Trophoblast cell (in vitro differentiated cells and primary cell): ENCODE results near the gene HSPA1L.
A peak's percentile ranks its signal among the peaks of the same experiment; 100 is the strongest.

Source experiments
- DNase-seq, 2 donors: peaks; one replicate each; pipeline ENCODE4 v3.0.0-alpha.2; 2016
- H2AFZ ChIP-seq: 2 replicates; pipeline ENCODE4 v1.6.1; 2013; ENCODE audit warnings: low read length, moderate library complexity, mild to moderate bottlenecking; ENCODE audit not compliant: insufficient read depth, poor library complexity
- H2AK5ac ChIP-seq: 2 replicates; pipeline ENCODE4 v1.6.1; 2013; ENCODE audit warnings: mild to moderate bottlenecking, low read length
- H2BK120ac ChIP-seq: 2 replicates; pipeline ENCODE4 v1.6.1; 2013; ENCODE audit warnings: low read length, mild to moderate bottlenecking, moderate library complexity; ENCODE audit not compliant: insufficient read depth, poor library complexity
- H2BK12ac ChIP-seq: 2 replicates; pipeline ENCODE4 v1.6.1; 2013; ENCODE audit warnings: mild to moderate bottlenecking, low read length, moderate library complexity
- H2BK5ac ChIP-seq: 2 replicates; pipeline ENCODE4 v1.6.1; 2013; ENCODE audit warnings: low read length, low read depth, moderate library complexity, mild to moderate bottlenecking; ENCODE audit not compliant: poor library complexity
- H3K14ac ChIP-seq: 2 replicates; pipeline ENCODE4 v1.6.1; 2013; ENCODE audit warnings: mild to moderate bottlenecking, low read length
- H3K18ac ChIP-seq: 2 replicates; pipeline ENCODE4 v1.6.1; 2013; ENCODE audit warnings: mild to moderate bottlenecking, low read length
- H3K23ac ChIP-seq: 2 replicates; pipeline ENCODE4 v1.6.1; 2013; ENCODE audit warnings: low read length
- H3K27ac ChIP-seq: 2 replicates; pipeline ENCODE4 v1.5.1; 2013; ENCODE audit warnings: low read depth, mild to moderate bottlenecking, inconsistent platforms, low read length, moderate library complexity
- H3K27me3 ChIP-seq: 2 replicates; pipeline ENCODE4 v1.6.1; 2013; ENCODE audit warnings: inconsistent platforms, mild to moderate bottlenecking, low read length, moderate library complexity; ENCODE audit not compliant: insufficient read depth
- H3K36me3 ChIP-seq, 2 experiments: 1 replicate in 1 of 2; 2 replicates in 1 of 2; pipeline ENCODE4 v1.6.1; 2013; ENCODE audit warnings: low read length in 2 of 2, mild to moderate bottlenecking in 2 of 2, moderate library complexity in 1 of 2; ENCODE audit not compliant: insufficient read depth in 2 of 2, control insufficient read depth in 1 of 2
- H3K4ac ChIP-seq: 2 replicates; pipeline ENCODE4 v1.6.1; 2013; ENCODE audit warnings: low read depth, mild to moderate bottlenecking, low read length, moderate library complexity
- H3K4me1 ChIP-seq, 2 experiments: 1 replicate in 1 of 2; 2 replicates in 1 of 2; pipeline ENCODE4 v1.6.1; 2013; ENCODE audit warnings: low read length in 2 of 2, mild to moderate bottlenecking in 2 of 2, moderate library complexity in 1 of 2; ENCODE audit not compliant: insufficient read depth in 2 of 2, control insufficient read depth in 1 of 2
- H3K4me2 ChIP-seq: 2 replicates; pipeline ENCODE4 v1.6.1; 2013; ENCODE audit warnings: inconsistent platforms, mild to moderate bottlenecking, low read length, moderate library complexity
- H3K4me3 ChIP-seq: 2 replicates; pipeline ENCODE4 v1.5.1; 2013; ENCODE audit warnings: mild to moderate bottlenecking, low read depth, low read length, inconsistent platforms
- H3K79me1 ChIP-seq: one replicate; pipeline ENCODE4 v1.6.1; 2013; ENCODE audit warnings: low read length
- H3K79me2 ChIP-seq: 2 replicates; pipeline ENCODE4 v1.6.1; 2013; ENCODE audit warnings: low read length, mild to moderate bottlenecking; ENCODE audit not compliant: control insufficient read depth, insufficient read depth, poor library complexity
- H3K9ac ChIP-seq: 2 replicates; pipeline ENCODE4 v1.6.1; 2013; ENCODE audit warnings: mild to moderate bottlenecking, low read length
- H3K9me3 ChIP-seq: 2 replicates; pipeline ENCODE4 v1.6.1; 2013; ENCODE audit warnings: low read depth, mild to moderate bottlenecking, control low read depth, inconsistent platforms, low read length; ENCODE audit not compliant: insufficient read depth
- H4K12ac ChIP-seq: 2 replicates; pipeline ENCODE4 v1.6.1; 2013; ENCODE audit warnings: low read depth, mild to moderate bottlenecking, low read length, moderate library complexity
- H4K8ac ChIP-seq: 2 replicates; pipeline ENCODE4 v1.6.1; 2013; ENCODE audit warnings: low read depth, mild to moderate bottlenecking, low read length, moderate library complexity
- H4K91ac ChIP-seq: one replicate; pipeline ENCODE4 v1.6.1; 2013; ENCODE audit warnings: low read depth, mild to moderate bottlenecking, low read length, moderate library complexity
- WGBS: extraction: QIAGEN DNeasy Blood & Tissue Kit; methylation state at CpG from one replicate; pipeline ENCODE4 v1.1.7; 2013; ENCODE audit warnings: missing lambda C conversion rate; ENCODE audit not compliant: insufficient read length, insufficient coverage; ENCODE audit errors: extremely low coverage; 5-methylcytosine and 5-hydroxymethylcytosine counted together

HSPA1L gene

DNA sequence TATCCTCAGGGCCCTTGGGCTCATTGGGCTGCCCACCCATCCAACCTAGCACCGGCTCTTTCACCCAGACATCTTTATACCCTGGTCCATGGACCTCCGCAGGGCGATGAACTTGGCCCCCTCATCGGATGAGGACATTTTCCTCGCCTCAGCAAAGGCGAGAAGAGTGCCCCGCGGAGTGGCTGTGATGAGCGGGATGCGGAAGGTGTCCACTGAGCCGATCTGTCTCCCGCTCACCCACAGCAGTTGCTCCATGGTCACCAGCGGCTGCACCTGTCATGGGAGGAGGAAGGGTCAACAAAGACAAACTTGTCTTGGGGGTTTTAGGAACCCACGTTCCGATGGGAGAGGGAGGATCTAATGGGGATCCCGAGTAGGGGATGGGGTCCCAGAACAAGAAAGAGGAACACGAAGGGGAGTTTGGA lies 46.8 kb upstream of the HSPA1L start:
- peak overlapping the region; percentile 94 for H3K4me2 ChIP-seq
- no peak overlapping the region for H2BK12ac ChIP-seq
- H2BK120ac ChIP-seq, result peak overlapping the region; percentile 77
- peak overlapping the region; percentile 85 for H2BK5ac ChIP-seq
- no peak overlapping the region for H3K23ac ChIP-seq
- no peak overlapping the region for H3K27ac ChIP-seq
- H3K18ac ChIP-seq, result peak overlapping the region; percentile 80
- peak overlapping the region; percentile 79 for H3K4me3 ChIP-seq
- peak overlapping the region; percentile 67 for H4K8ac ChIP-seq
- no peaks in the 10 kb centered on the region for H3K9me3 ChIP-seq
- H3K4me1 ChIP-seq, result peaks cover 10 to 18% of the 10 kb centered on the region in 2 experiments
- no CpG with 5 or more reads among the region's 17 CpGs for WGBS
- H3K79me1 ChIP-seq, result peaks cover 8% of the 10 kb centered on the region
- peak overlapping the region; percentile 89 for H3K14ac ChIP-seq
- H3K79me2 ChIP-seq, result peaks cover 6% of the 10 kb centered on the region
- no peaks in the 10 kb centered on the region for H3K27me3 ChIP-seq
- H2AK5ac ChIP-seq, result peak overlapping the region; percentile 64
- H3K4ac ChIP-seq, result peak overlapping the region; percentile 82
- H4K12ac ChIP-seq, result no peak overlapping the region
- DNase-seq, result no peak
- H3K36me3 ChIP-seq, result peaks cover 25 to 32% of the 10 kb centered on the region in 2 experiments
- peak overlapping the region; percentile 89 for H2AFZ ChIP-seq
- H4K91ac ChIP-seq, result peak overlapping the region; percentile 59
- peak overlapping the region; percentile 57 for H3K9ac ChIP-seq

DNA sequence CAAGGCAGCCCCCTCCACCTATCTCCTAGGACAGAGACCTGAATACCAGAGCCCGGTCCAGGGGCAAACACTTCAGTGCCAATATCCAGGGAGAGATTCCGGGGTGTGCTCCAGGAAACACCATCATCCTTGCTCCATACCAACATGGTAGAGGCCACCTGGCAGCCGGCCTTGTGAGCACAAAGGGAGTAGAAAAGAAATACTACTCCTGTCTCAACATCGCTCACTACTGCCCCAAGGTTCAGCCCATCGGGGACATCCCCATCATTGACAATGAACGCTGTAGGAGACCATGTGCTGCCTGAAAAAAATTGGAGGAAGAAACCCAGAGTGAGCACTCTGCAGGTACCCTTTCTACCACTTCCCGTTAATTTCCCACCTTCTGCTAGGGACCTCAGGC lies 46.1 kb upstream of the HSPA1L start:
- Histone ChIP-seq H3K9ac (no peak overlapping the region), H3K14ac (no peak overlapping the region), H3K27ac (no peak overlapping the region), H3K36me3 (peaks cover 25 to 32% of the 10 kb centered on the region in 2 experiments), H3K4me3 (no peak overlapping the region), H2BK120ac (no peak overlapping the region), H2BK5ac (no peak overlapping the region), H4K91ac (no peak overlapping the region), H2AFZ (no peak overlapping the region), H3K9me3 (no peaks in the 10 kb centered on the region), H3K79me2 (peaks cover 6% of the 10 kb centered on the region), H3K27me3 (no peaks in the 10 kb centered on the region), H3K79me1 (peaks cover 8% of the 10 kb centered on the region), H3K4me1 (peaks cover 10 to 18% of the 10 kb centered on the region in 2 experiments), H3K4me2 (no peak overlapping the region), H4K8ac (no peak overlapping the region), H2BK12ac (no peak overlapping the region), H3K4ac (no peak overlapping the region), H3K18ac (no peak overlapping the region), H3K23ac (no peak overlapping the region), H2AK5ac (no peak overlapping the region), H4K12ac (no peak overlapping the region)
- DNase-seq, result no peak
- no CpG with 5 or more reads among the region's 7 CpGs for WGBS

DNA sequence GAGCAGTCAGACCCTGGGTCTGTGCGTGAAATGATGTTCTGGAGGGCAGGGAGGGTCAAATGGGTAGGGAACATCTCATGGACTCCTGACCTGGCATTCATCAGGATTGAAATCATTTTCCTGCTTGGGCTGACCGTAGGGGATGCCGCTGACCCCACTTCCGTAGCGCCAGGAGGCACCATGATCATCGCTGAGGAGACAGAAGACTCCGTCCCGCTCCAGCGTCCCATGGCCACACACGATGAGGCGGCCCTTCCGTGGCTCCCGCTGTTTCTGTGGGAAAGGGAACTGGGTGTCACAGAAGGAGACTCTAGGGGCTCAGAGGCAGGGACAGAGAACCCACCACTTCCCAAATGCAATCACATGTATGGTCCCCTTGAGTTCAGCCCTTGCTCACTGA lies 45.3 kb upstream of the HSPA1L start:
- Histone ChIP-seq H3K79me1 (peaks cover 8% of the 10 kb centered on the region), H2AK5ac (no peak overlapping the region), H2BK12ac (no peak overlapping the region), H3K79me2 (peaks cover 6% of the 10 kb centered on the region), H4K91ac (no peak overlapping the region), H2BK5ac (no peak overlapping the region), H4K8ac (no peak overlapping the region), H3K27me3 (no peaks in the 10 kb centered on the region), H3K23ac (no peak overlapping the region), H3K9me3 (no peaks in the 10 kb centered on the region), H3K4me1 (peaks cover 10 to 14% of the 10 kb centered on the region in 2 experiments), H2AFZ (no peak overlapping the region), H3K18ac (no peak overlapping the region), H3K9ac (no peak overlapping the region), H3K27ac (no peak overlapping the region), H4K12ac (no peak overlapping the region), H2BK120ac (no peak overlapping the region), H3K4me2 (no peak overlapping the region), H3K36me3 (peaks cover 25 to 32% of the 10 kb centered on the region in 2 experiments), H3K4me3 (no peak overlapping the region), H3K14ac (no peak overlapping the region), H3K4ac (no peak overlapping the region)
- no CpG with 5 or more reads among the region's 13 CpGs for WGBS
- no peak for DNase-seq

DNA sequence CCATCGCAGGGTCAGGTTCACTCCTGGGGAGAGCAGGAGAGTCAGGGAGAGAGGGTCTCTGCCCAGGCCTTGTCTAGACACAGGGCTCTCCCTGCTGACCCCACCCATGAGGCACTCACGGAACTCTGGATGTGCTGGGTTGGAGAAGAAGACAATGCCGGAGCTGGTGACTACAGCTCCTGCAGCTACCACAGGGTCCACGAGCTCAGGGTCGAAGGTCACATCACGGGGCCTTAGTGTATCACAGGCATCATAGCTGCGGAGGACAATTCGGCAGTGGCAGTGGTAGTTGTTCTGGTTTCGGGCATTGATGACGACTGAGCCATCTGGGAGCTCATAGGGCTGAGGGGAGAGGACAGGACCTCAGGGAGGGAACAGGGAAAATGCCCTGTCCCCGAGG lies 44.8 kb upstream of the HSPA1L start:
- WGBS, result no CpG with 5 or more reads among the region's 11 CpGs
- H4K91ac ChIP-seq, result no peak overlapping the region
- H3K9ac ChIP-seq, result no peak overlapping the region
- no peak overlapping the region for H2BK120ac ChIP-seq
- H4K8ac ChIP-seq, result no peak overlapping the region
- no peak overlapping the region for H3K18ac ChIP-seq
- no peaks in the 10 kb centered on the region for H3K27me3 ChIP-seq
- H3K14ac ChIP-seq, result no peak overlapping the region
- no peak overlapping the region for H2BK5ac ChIP-seq
- peaks cover 25 to 32% of the 10 kb centered on the region in 2 experiments for H3K36me3 ChIP-seq
- no peaks in the 10 kb centered on the region for H3K9me3 ChIP-seq
- H3K4ac ChIP-seq, result no peak overlapping the region
- no peak overlapping the region for H3K4me2 ChIP-seq
- H3K79me1 ChIP-seq, result peaks cover 8% of the 10 kb centered on the region
- no peak overlapping the region for H2BK12ac ChIP-seq
- no peak for DNase-seq
- no peak overlapping the region for H2AK5ac ChIP-seq
- H3K4me3 ChIP-seq, result no peak overlapping the region
- peaks cover 6% of the 10 kb centered on the region for H3K79me2 ChIP-seq
- no peak overlapping the region for H4K12ac ChIP-seq
- peaks cover 7 to 10% of the 10 kb centered on the region in 2 experiments for H3K4me1 ChIP-seq
- H3K27ac ChIP-seq, result no peak overlapping the region
- H2AFZ ChIP-seq, result no peak overlapping the region
- no peak overlapping the region for H3K23ac ChIP-seq
